Measurements from ENCODE around the gene ZBTB34. TPM values are rescaled to one million over a fixed set of nuclear protein-coding genes. Genes with fewer than 3 reads are reported as not detected.

The ZBTB34 gene
- total RNA-seq, 1 experiment from 2014 or later: 15.8 TPM

GRCh38 chr9:126836216-126836615 is 24.2 kb upstream of the ZBTB34 start:
- Histone ChIP-seq H3K27ac (ENCODE audit: insufficient read length, low read depth, low read length) (no peak overlapping the region), H3K9me3 (ENCODE audit: control insufficient read depth, low read depth, low read length) (no peaks in the 10 kb centered on the region), H4K5ac (ENCODE audit: insufficient read length, low read depth, low read length) (no peak overlapping the region), H2BK20ac (ENCODE audit: low read depth, low read length, poor library complexity, severe bottlenecking) (no peak overlapping the region), H3K4me2 (ENCODE audit: insufficient read depth, insufficient read length, low read length) (no peak overlapping the region), H3K27me3 (ENCODE audit: insufficient read depth, low read length) (no peaks in the 10 kb centered on the region), H3K56ac (ENCODE audit: insufficient read length, low read depth, low read length) (no peak overlapping the region), H3K79me2 (ENCODE audit: insufficient read depth, low read length) (no peaks in the 10 kb centered on the region), H2AFZ (ENCODE audit: low read length) (no peak overlapping the region), H2AK5ac (ENCODE audit: insufficient read length, low read length) (no peak overlapping the region), H4K8ac (replicated peaks; ENCODE audit: insufficient read length, low read depth, low read length) (no peak overlapping the region), H3K18ac (ENCODE audit: insufficient read length, low read depth, low read length) (no peak overlapping the region), H3K23me2 (ENCODE audit: insufficient read length, low read depth, low read length, poor library complexity, severe bottlenecking) (no peaks in the 10 kb centered on the region), H3K14ac (ENCODE audit: insufficient read depth, low read length) (no peak overlapping the region), H3K4me1 (ENCODE audit: insufficient read depth, low read length) (no peaks in the 10 kb centered on the region), H3K79me1 (ENCODE audit: insufficient read depth, low read depth, low read length, poor library complexity, severe bottlenecking) (no peaks in the 10 kb centered on the region), H4K91ac (ENCODE audit: insufficient read length, low read depth, low read length) (no peak overlapping the region), H3K23ac (ENCODE audit: insufficient read length, low read depth, low read length) (no peak overlapping the region), H3K4ac (ENCODE audit: low read depth, low read length) (no peak overlapping the region), H3K9ac (ENCODE audit: extremely low read depth, insufficient read length, low read length) (no peak overlapping the region), H2BK120ac (ENCODE audit: low read depth, low read length, poor library complexity, severe bottlenecking) (no peak overlapping the region), H2BK12ac (ENCODE audit: insufficient read length, low read depth, low read length) (no peak overlapping the region), H2BK15ac (ENCODE audit: low read depth, low read length) (no peak overlapping the region), H3T11ph (ENCODE audit: low read length) (no peak overlapping the region), H4K20me1 (ENCODE audit: control insufficient read depth, insufficient read depth, insufficient read length) (no peaks in the 10 kb centered on the region), H2BK5ac (ENCODE audit: insufficient read length, low read length) (no peak overlapping the region)
- Mint-ChIP-seq H3K4me1 (no peaks in the 10 kb centered on the region), H3K27ac (no peak overlapping the region), H3K36me3 (ENCODE audit: insufficient read depth in 1 of 3, low read depth in 3 of 3) (peaks cover 13 to 37% (median 33%) of the 10 kb centered on the region in 3 experiments; a peak in 6 of 7 replicates), H3K27me3 (ENCODE audit: low read depth) (no peaks in the 10 kb centered on the region), H3K4me3 (no peak overlapping the region), H3K9me3 (no peaks in the 10 kb centered on the region)
- no peak for DNase-seq
- no CpG with 5 or more reads among the region's 2 CpGs for WGBS (ENCODE audit: extremely low coverage, insufficient read length, low lambda C conversion rate)
- no peak for TF ChIP-seq CTCF (conservative IDR thresholded peaks at IDR 0.05)
